CD8-positive, alpha-beta memory T cell (primary cell): Measurements from ENCODE around the gene EFHC2. TPM values are rescaled to one million over a fixed set of nuclear protein-coding genes. Genes with fewer than 3 reads are reported as not detected.
"Not testable (repeated sequence)": the region's sequence is repeated elsewhere in the genome, so short reads cannot be mapped to it uniquely, and the experiment has no call there.

ENCODE experiments used
- CTCF ChIA-PET: fragments of 350-600 bp; sonication (Branson Sonifier 250); formaldehyde crosslinking; loops from one replicate; lab custom pipeline; 2021; ENCODE audit warnings: antibody characterized with exemption; lab: Charles Lee
- POLR2A ChIA-PET: fragments of 350-600 bp; sonication (Branson Sonifier 250); formaldehyde crosslinking; loops from one replicate; lab custom pipeline; 2021; ENCODE audit warnings: antibody characterized with exemption; lab: Charles Lee
- DNase-seq, 5 donors: peaks; one replicate each; pipeline versions ENCODE4 v3.0.0 to v3.0.0-alpha.2; 2020 to 2022; ENCODE audit warnings: mixed read lengths in 1 of 5
- H3K27ac ChIP-seq: one replicate; pipeline ENCODE4 v1.7.0; 2013; ENCODE audit warnings: low read depth, mild to moderate bottlenecking, low read length, moderate library complexity
- H3K27me3 ChIP-seq: 2 replicates; pipeline ENCODE4 v1.7.0; 2013; ENCODE audit warnings: low read length, mild to moderate bottlenecking; ENCODE audit not compliant: insufficient read depth, poor library complexity, severe bottlenecking
- H3K36me3 ChIP-seq: 2 replicates; pipeline ENCODE4 v1.7.0; 2013; ENCODE audit warnings: mild to moderate bottlenecking, low read length, moderate library complexity; ENCODE audit not compliant: insufficient read depth
- H3K4me1 ChIP-seq: 2 replicates; pipeline ENCODE4 v1.7.0; 2013; ENCODE audit warnings: mild to moderate bottlenecking, low read length, moderate library complexity; ENCODE audit not compliant: insufficient read depth
- H3K4me3 ChIP-seq: 2 replicates; pipeline ENCODE4 v1.7.0; 2013; ENCODE audit warnings: mild to moderate bottlenecking, low read length
- H3K9me3 ChIP-seq: 2 replicates; pipeline ENCODE4 v1.7.0; 2013; ENCODE audit warnings: mild to moderate bottlenecking, low read length
- H3K27ac Mint-ChIP-seq, 8 donors: one replicate each; pipeline ENCODE4 v1.8.0; 2020 to 2021; ENCODE audit warnings: mixed read lengths in 8 of 8, mild to moderate bottlenecking in 6 of 8, inconsistent platforms in 3 of 8, moderate library complexity in 3 of 8
- H3K27me3 Mint-ChIP-seq, 2 donors: one replicate each; pipeline ENCODE4 v1.8.0; 2020 to 2021; ENCODE audit warnings: mixed read lengths in 2 of 2, mild to moderate bottlenecking in 1 of 2, moderate library complexity in 1 of 2
- H3K36me3 Mint-ChIP-seq, 3 donors: one replicate each; pipeline ENCODE4 v1.8.0; 2020 to 2021; ENCODE audit warnings: mixed read lengths in 3 of 3, inconsistent platforms in 1 of 3, mild to moderate bottlenecking in 1 of 3
- H3K4me1 Mint-ChIP-seq, 3 donors: one replicate each; pipeline ENCODE4 v1.8.0; 2020 to 2021; ENCODE audit warnings: mixed read lengths in 3 of 3, inconsistent platforms in 1 of 3, mild to moderate bottlenecking in 1 of 3
- H3K4me3 Mint-ChIP-seq, 7 donors: one replicate each; pipeline ENCODE4 v1.8.0; 2020 to 2021; ENCODE audit warnings: mixed read lengths in 7 of 7, mild to moderate bottlenecking in 6 of 7, moderate library complexity in 4 of 7, inconsistent platforms in 2 of 7
- H3K9me3 Mint-ChIP-seq, 5 donors: one replicate each; pipeline ENCODE4 v1.8.0; 2020 to 2022; ENCODE audit warnings: mixed read lengths in 5 of 5, mild to moderate bottlenecking in 3 of 5, moderate library complexity in 2 of 5, inconsistent platforms in 1 of 5
- polyA plus RNA-seq: library from polyadenylated mRNA; unstranded; fragments of 300-500 nt; fragmentation: Illumina TruSeq; gene quantifications from one replicate; pipeline ENCODE4 v1.2.3, GENCODE V29; 2021
- total RNA-seq, 2 experiments: library from RNA; stranded (reverse); gene quantifications; one replicate each; pipeline ENCODE4 v1.2.3, GENCODE V29; 2021

EFHC2 gene
- total and polyA plus RNA-seq, 3 experiments from 2014 or later = 0.18 to 3.5 (median 0.20) TPM

DNA sequence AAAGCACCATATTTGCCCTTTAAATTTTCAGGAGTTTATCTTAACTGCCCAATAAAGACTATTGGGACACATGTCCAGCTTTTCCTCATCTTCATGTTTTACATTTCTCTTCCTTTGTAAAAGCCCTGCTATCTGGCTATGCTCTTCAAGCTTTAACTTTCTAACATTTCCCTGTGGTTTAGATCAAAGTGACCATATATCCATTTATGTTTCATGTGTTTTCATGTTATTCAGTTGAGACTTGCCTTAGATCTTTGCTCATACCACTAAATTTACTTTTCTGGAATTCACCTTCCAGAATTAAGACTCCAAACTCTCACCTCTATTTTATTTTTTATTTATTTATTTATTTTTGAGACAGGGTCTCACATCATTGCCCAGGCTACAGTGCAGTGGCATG, 78.5 kb downstream of the EFHC2 start:
- ChIA-PET POLR2A (interaction anchor here (1.2 kb wide), 1 partner anchor 12 kb away, joined by 3 read pairs; no protein-coding TSS in a partner anchor), CTCF (interaction anchor here (1.6 kb wide), 1 partner anchor 21 kb away, joined by 7 read pairs; no protein-coding TSS in a partner anchor)
- Mint-ChIP-seq H3K9me3 (peaks cover 0 to 2% (median 0%) of the 10 kb centered on the region in 5 donors), H3K4me1 (peaks cover 33 to 59% (median 47%) of the 10 kb centered on the region in 3 donors), H3K36me3 (peaks cover 0 to 6% (median 0%) of the 10 kb centered on the region in 3 donors), H3K27ac (peak overlapping the region in 2 of 8 donors; percentile 26 to 55), H3K27me3 (no peaks in the 10 kb centered on the region), H3K4me3 (peak overlapping the region in 2 of 7 donors; percentile 6 to 37)
- Histone ChIP-seq H3K27me3 (no peaks in the 10 kb centered on the region), H3K9me3 (no peaks in the 10 kb centered on the region), H3K4me1 (peaks cover 41% of the 10 kb centered on the region), H3K4me3 (no peak overlapping the region), H3K36me3 (no peaks in the 10 kb centered on the region), H3K27ac (no peak overlapping the region)
- peak in 1 of 5 donors; percentile 55 for DNase-seq

DNA sequence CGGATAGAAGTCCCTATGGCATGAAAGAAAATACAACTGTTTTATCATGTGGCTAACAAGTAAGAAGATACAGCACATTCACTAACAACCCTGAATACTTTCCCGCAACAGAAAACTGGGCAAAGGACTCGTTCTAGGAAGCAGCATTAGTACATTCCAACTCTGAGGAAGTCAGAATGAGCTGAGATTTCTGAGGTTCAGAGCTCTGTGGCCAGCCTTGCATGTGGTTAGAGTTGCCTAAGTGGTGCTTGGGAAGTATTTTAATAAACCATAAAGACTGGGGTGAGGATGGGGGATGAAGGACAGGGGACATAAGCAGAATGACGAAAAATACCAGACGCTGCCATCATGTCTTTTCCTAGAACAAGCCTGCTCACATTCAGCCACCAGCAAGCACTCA, 82.2 kb downstream of the EFHC2 start:
- H3K9me3 ChIP-seq = no peaks in the 10 kb centered on the region
- H3K4me3 ChIP-seq = no peak overlapping the region
- Mint-ChIP-seq H3K9me3 (peaks cover 1 to 20% (median 17%) of the 10 kb centered on the region in 5 donors), H3K4me3 (no peak overlapping the region), H3K36me3 (peaks cover 0 to 25% (median 0%) of the 10 kb centered on the region in 3 donors), H3K27ac (no peak overlapping the region), H3K27me3 (peaks cover 0 to 2% of the 10 kb centered on the region in 2 donors), H3K4me1 (peaks cover 37 to 55% (median 53%) of the 10 kb centered on the region in 3 donors)
- H3K27ac ChIP-seq = no peak overlapping the region
- DNase-seq = no peak
- ChIA-PET CTCF (no interaction called here), POLR2A (no interaction called here)
- H3K27me3 ChIP-seq = no peaks in the 10 kb centered on the region
- peaks cover 41% of the 10 kb centered on the region for H3K4me1 ChIP-seq
- H3K36me3 ChIP-seq = no peaks in the 10 kb centered on the region

DNA sequence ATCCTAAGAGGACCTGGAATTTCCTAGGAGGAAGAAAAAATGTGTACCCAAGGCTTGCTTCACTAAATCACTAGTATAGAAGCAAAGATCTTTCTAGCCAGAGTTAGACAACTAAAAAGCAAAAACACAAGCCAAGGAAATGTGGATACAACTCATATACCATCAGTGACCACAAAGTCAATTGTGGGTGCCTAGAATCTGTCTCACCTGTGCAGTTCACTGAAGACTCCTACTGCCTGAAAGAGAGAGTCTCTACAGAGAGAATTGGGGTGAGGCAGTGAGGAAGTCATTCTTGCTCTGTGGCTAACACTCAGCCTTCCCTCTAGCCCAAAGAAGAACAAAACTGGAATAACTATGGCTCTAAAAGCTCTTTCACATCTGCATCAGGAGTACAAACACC, 82.9 kb downstream of the EFHC2 start:
- Histone ChIP-seq H3K4me1 (peaks cover 35% of the 10 kb centered on the region), H3K27ac (no peak overlapping the region), H3K27me3 (no peaks in the 10 kb centered on the region), H3K36me3 (no peaks in the 10 kb centered on the region), H3K4me3 (no peak overlapping the region), H3K9me3 (no peaks in the 10 kb centered on the region)
- H3K4me1 Mint-ChIP-seq = peaks cover 39 to 55% (median 54%) of the 10 kb centered on the region in 3 donors
- POLR2A ChIA-PET = no interaction called here
- peaks cover 8 to 27% (median 24%) of the 10 kb centered on the region in 5 donors for H3K9me3 Mint-ChIP-seq
- CTCF ChIA-PET = no interaction called here
- H3K27me3 Mint-ChIP-seq = peaks cover 0 to 2% of the 10 kb centered on the region in 2 donors
- no peak for DNase-seq
- H3K27ac Mint-ChIP-seq = peak overlapping the region in 2 of 8 donors; percentile 25 to 50
- peaks cover 2 to 31% (median 5%) of the 10 kb centered on the region in 3 donors for H3K36me3 Mint-ChIP-seq
- peak overlapping the region in 1 of 7 donors; percentile 6 for H3K4me3 Mint-ChIP-seq

DNA sequence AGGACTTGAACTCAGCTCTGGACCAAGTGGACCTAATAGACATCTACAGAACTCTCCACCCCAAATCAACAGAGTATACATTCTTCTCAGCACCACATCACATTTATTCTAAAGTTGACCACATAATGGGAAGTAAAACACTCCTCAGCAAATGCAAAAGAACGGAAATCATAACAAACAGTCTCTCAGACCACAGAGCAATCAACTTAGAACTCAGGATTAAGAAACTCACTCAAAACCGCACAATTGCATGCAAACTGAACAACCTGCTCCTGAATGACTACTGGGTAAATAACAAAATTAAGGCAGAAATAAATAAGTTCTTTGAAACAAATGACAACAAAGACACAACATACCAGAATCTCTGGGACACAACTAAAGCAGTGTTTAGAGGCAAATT, 87.7 kb downstream of the EFHC2 start:
- H3K27ac ChIP-seq, H3K27me3 Mint-ChIP-seq, POLR2A ChIA-PET, H3K27me3 ChIP-seq, H3K36me3 ChIP-seq, CTCF ChIA-PET, H3K4me3 ChIP-seq, DNase-seq, H3K9me3 ChIP-seq: not testable (repeated sequence)
- Mint-ChIP-seq H3K27ac (peak overlapping the region in 7 of 8 donors; percentile 3 to 92 (median 84)), H3K36me3 (peaks cover 12 to 54% (median 14%) of the 10 kb centered on the region in 3 donors), H3K4me1 (peaks cover 48 to 68% (median 60%) of the 10 kb centered on the region in 3 donors), H3K4me3 (peak overlapping the region in 5 of 7 donors; percentile 29 to 61 (median 55)), H3K9me3 (peaks cover 8 to 50% (median 43%) of the 10 kb centered on the region in 5 donors)
- H3K4me1 ChIP-seq = peaks cover 30% of the 10 kb centered on the region

DNA sequence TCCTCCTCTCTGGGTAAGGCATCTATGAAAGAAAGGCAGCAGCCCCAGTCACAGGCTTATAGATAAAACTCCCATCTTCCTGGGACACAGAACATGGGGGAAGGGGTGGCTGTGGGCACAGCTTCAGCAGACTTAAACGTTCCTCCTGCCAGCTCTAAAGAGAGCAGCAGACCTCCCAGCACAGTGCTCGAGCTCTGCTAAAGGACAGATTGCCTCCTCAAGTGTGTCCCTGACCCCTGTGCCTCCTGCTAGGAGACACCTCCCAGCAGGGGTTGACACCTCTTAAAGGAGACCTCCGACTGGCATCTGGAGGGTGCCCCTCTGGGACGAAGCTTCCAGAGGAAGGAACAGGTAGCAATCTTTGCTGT, 89.9 kb downstream of the EFHC2 start:
- peaks cover 39 to 54% (median 49%) of the 10 kb centered on the region in 3 donors for H3K4me1 Mint-ChIP-seq
- H3K9me3 Mint-ChIP-seq = peaks cover 8 to 50% (median 43%) of the 10 kb centered on the region in 5 donors
- peaks cover 12 to 57% (median 15%) of the 10 kb centered on the region in 3 donors for H3K36me3 Mint-ChIP-seq
- H3K9me3 ChIP-seq = no peaks in the 10 kb centered on the region
- no peak for DNase-seq
- no peaks in the 10 kb centered on the region for H3K27me3 ChIP-seq
- H3K4me3 Mint-ChIP-seq = peak overlapping the region; percentile 53 to 91 (median 75)
- H3K27ac Mint-ChIP-seq = peak overlapping the region; percentile 88 to 97 (median 92)
- ChIA-PET CTCF (interaction anchor here (1.0 to 2.0 kb wide), 4 partner anchors 9 to 295 kb away, joined by 3 to 11 read pairs (median 4); no protein-coding TSS in a partner anchor), POLR2A (interaction anchor here (0.5 to 0.7 kb wide), 2 partner anchors 12 to 16 kb away, joined by 3 read pairs; no protein-coding TSS in a partner anchor)
- H3K36me3 ChIP-seq = no peaks in the 10 kb centered on the region
- H3K4me3 ChIP-seq = peak overlapping the region; percentile 49
- peaks cover 22% of the 10 kb centered on the region for H3K4me1 ChIP-seq
- H3K27ac ChIP-seq = peak overlapping the region; percentile 43
- peaks cover 0 to 5% of the 10 kb centered on the region in 2 donors for H3K27me3 Mint-ChIP-seq

DNA sequence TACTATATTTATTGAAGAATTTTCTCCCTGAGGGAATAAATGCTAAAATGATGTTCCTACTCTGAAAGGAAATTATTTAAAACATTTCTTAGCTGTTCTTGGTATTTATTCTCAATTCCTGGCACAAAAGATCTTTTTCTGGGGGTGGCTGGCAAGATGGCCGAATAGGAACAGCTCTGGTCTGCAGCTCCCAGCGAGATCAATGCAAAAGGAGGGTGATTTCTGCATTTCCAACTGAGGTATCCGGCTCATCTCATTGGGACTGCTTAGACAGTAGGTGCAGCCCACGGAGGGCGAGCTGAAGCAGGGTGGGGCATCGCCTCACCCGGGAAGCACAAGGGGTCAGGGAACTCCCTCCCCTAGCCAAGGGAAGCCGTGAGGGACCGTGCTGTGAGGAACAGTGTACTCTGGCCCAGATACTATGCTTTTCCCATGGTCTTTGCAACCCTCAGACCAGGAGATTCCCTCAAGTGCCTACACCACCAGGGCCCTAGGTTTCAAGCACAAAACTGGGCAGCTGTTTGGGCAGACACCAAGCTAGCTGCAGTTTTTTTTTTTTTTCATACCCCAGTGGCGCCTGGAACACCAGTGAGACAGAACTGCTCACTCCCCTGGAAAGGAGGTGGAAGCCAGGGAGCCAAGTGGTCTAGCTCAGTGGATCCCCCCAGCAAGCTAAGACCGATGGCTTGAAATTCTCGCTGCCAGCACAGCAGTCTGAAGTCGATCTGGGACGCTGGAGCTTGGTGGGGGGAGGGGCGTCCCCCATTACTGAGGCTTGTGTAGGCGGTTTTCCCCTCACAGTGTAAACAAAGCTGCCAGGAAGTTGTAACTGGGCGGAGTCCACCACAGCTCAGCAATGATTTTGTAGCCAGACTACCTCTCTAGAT, 90.5 kb downstream of the EFHC2 start:
- POLR2A ChIA-PET = interaction anchor here (0.5 to 0.7 kb wide), 3 partner anchors 12 to 92 kb away, joined by 3 read pairs; no protein-coding TSS in a partner anchor
- peak overlapping the region; percentile 88 to 97 (median 92) for H3K27ac Mint-ChIP-seq
- peak overlapping the region; percentile 53 to 91 (median 75) for H3K4me3 Mint-ChIP-seq
- not testable (repeated sequence) for H3K27me3 ChIP-seq, H3K9me3 ChIP-seq, H3K27me3 Mint-ChIP-seq, H3K36me3 ChIP-seq
- H3K36me3 Mint-ChIP-seq = peaks cover 12 to 52% (median 15%) of the 10 kb centered on the region in 3 donors
- peak overlapping the region; percentile 49 for H3K4me3 ChIP-seq
- CTCF ChIA-PET = interaction anchor here (1.0 to 2.0 kb wide), 4 partner anchors 9 to 294 kb away, joined by 3 to 11 read pairs (median 4); no protein-coding TSS in a partner anchor
- H3K4me1 ChIP-seq = peaks cover 22% of the 10 kb centered on the region
- DNase-seq = peak; percentile 30 to 83 (median 76)
- peaks cover 8 to 46% (median 43%) of the 10 kb centered on the region in 5 donors for H3K9me3 Mint-ChIP-seq
- peak overlapping the region; percentile 43 for H3K27ac ChIP-seq
- H3K4me1 Mint-ChIP-seq = peaks cover 39 to 54% (median 49%) of the 10 kb centered on the region in 3 donors

DNA sequence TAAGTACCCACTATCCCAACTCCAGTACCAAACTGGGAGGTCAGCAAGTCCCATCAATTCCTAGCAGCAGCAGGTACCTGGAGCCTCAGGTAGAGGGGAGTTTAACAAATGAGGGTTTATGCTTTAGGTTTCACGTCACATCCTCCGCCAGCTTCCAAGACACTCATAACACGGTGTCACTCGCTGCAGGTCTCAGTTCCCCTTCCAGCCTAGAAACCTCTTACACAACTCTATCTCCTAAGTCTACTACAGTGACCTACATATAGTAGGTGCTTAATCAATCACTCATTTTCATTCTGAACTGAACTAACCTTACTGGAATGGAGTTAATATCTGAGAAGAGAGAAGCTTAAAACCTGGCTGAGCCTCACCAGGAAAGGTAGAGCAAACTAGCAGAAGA, 96.0 kb downstream of the EFHC2 start:
- peaks cover 0 to 11% (median 1%) of the 10 kb centered on the region in 3 donors for H3K36me3 Mint-ChIP-seq
- Histone ChIP-seq H3K9me3 (no peaks in the 10 kb centered on the region), H3K36me3 (no peaks in the 10 kb centered on the region), H3K27ac (no peak overlapping the region), H3K27me3 (no peaks in the 10 kb centered on the region), H3K4me1 (peaks cover 21% of the 10 kb centered on the region), H3K4me3 (no peak overlapping the region)
- peaks cover 15 to 38% (median 29%) of the 10 kb centered on the region in 3 donors for H3K4me1 Mint-ChIP-seq
- no peak overlapping the region for H3K4me3 Mint-ChIP-seq
- H3K27me3 Mint-ChIP-seq = peaks cover 0 to 4% of the 10 kb centered on the region in 2 donors
- ChIA-PET POLR2A (no interaction called here), CTCF (no interaction called here)
- peak overlapping the region in 1 of 8 donors; percentile 39 for H3K27ac Mint-ChIP-seq
- no peaks in the 10 kb centered on the region for H3K9me3 Mint-ChIP-seq
- no peak for DNase-seq
